Measurements from ENCODE around the gene ZNF221.

The ZNF221 gene

DNA sequence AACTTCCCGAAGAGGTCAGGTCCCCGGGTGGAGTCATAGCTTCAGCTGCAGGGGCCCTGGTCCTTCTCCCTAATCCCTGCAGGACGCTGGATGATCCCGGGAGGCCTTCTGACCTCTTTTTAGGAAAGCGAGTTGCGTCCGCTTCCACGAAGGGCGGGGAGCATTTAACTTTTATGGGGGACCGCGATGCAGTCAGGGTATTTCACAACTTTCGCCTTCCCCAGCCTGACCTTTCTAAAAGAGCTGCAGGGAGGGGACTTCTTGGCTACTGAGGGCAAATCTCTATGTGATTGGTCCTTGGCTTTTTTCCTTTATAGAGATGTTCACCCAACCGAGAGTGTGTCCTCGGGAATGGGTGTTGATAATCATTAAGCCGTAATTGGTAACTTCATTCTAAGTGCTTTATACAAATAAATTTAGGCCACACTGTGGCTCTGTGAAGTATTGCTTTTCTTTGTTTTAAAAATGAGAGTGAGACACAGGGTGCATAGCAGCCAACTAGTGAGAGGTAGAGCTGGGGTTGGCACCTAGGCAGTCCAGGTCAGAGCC, 52.5 kb downstream of the ZNF221 start:
- WGBS, 2 experiments (ENCODE audit: insufficient coverage in 2 of 2): 3 to 6% methylated on average over 4 to 9 of the region's 15 CpGs
- peaks cover 17% of the 10 kb centered on the region for H3K36me3 ChIP-seq (ENCODE audit: control insufficient read depth, insufficient read depth, low read length)
- no peak overlapping the region for H3K27ac ChIP-seq (ENCODE audit: low read depth, low read length, severe bottlenecking)

DNA sequence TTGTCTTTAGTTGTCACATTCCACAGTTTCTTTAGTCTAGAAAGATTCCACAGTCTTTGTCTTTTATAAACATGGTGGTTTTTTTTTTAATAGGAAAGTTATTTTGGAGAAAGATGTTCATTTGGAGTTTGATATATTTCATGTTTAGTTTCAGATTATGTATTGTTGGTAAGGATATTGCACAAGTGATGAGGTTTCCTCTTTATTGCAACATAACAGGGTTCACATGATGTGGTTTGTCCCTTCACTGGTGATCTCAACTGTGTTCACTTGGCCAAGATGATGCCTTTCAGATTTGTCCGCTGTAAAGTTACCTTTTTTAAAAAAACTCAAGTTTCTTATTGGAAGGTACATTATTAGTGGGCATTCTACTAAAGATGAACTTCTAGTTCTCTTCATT, 54.9 kb downstream of the ZNF221 start:
- Histone ChIP-seq H3K4me1 (ENCODE audit: control insufficient read depth, insufficient read depth, low read length, poor library complexity, severe bottlenecking) (peaks cover 2% of the 10 kb centered on the region), H3K4me3 (ENCODE audit: extremely low read depth, insufficient read depth, low read length, poor library complexity, severe bottlenecking) (no peak overlapping the region), H3K27ac (ENCODE audit: low read depth, low read length, severe bottlenecking) (no peak overlapping the region), H3K36me3 (ENCODE audit: control insufficient read depth, insufficient read depth, low read length) (peaks cover 41% of the 10 kb centered on the region), H3K9me3 (ENCODE audit: control insufficient read depth, low read length) (peaks cover 21% of the 10 kb centered on the region)
- WGBS, 2 experiments (ENCODE audit: insufficient coverage in 2 of 2): no CpG with 5 or more reads among the region's 1 CpG

More for the DNA sequence above, 52.5 kb downstream of the ZNF221 start:
- Histone ChIP-seq H3K4me1 (ENCODE audit: control insufficient read depth, insufficient read depth, low read length, poor library complexity, severe bottlenecking) (peaks cover 2% of the 10 kb centered on the region), H3K4me3 (ENCODE audit: extremely low read depth, insufficient read depth, low read length, poor library complexity, severe bottlenecking) (peak overlapping the region; percentile 80), H3K9me3 (ENCODE audit: control insufficient read depth, low read length) (no peaks in the 10 kb centered on the region)

DNA sequence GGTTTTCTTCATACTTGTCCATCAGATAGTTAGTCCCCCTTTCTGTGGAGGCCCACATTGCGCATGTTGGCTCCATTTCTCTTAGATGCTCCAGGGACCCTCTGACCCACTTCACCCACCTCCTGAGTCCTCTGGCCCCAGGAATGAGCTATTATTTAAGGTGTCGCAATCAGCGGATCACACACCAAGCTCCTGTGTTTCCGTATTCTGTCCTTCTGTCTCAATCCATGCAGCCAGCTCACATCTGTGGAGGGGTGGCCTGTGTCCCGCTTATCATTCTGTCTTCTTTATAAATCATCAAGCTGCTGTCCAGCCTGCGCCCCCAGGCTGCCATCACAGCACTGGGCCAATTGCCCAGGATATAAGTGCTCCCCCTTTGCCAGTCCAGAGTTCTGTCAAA, 56.4 kb downstream of the ZNF221 start:
- Histone ChIP-seq H3K27ac (ENCODE audit: low read depth, low read length, severe bottlenecking) (no peak overlapping the region), H3K4me1 (ENCODE audit: control insufficient read depth, insufficient read depth, low read length, poor library complexity, severe bottlenecking) (peaks cover 2% of the 10 kb centered on the region), H3K4me3 (ENCODE audit: extremely low read depth, insufficient read depth, low read length, poor library complexity, severe bottlenecking) (no peak overlapping the region), H3K36me3 (ENCODE audit: control insufficient read depth, insufficient read depth, low read length) (peaks cover 52% of the 10 kb centered on the region), H3K9me3 (ENCODE audit: control insufficient read depth, low read length) (peaks cover 32% of the 10 kb centered on the region)
- WGBS, 2 experiments (ENCODE audit: insufficient coverage in 2 of 2): 94 to 98% methylated on average over 5 to 6 of the region's 6 CpGs

DNA sequence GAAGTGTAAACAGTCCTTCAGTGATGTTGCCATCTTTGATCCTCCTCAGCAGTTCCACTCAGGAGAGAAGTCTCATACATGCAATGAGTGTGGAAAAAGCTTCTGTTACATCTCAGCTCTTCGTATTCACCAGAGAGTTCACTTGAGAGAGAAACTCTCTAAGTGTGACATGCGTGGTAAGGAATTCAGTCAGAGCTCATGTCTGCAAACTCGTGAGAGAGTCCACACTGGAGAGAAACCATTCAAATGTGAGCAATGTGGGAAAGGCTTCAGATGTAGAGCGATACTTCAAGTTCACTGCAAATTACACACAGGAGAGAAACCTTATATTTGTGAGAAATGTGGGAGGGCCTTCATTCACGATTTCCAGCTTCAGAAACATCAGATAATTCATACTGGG, 59.4 kb downstream of the ZNF221 start:
- Histone ChIP-seq H3K36me3 (ENCODE audit: control insufficient read depth, insufficient read depth, low read length) (peaks cover 52% of the 10 kb centered on the region), H3K27ac (ENCODE audit: low read depth, low read length, severe bottlenecking) (no peak overlapping the region), H3K4me3 (ENCODE audit: extremely low read depth, insufficient read depth, low read length, poor library complexity, severe bottlenecking) (no peak overlapping the region), H3K9me3 (ENCODE audit: control insufficient read depth, low read length) (peaks cover 36% of the 10 kb centered on the region), H3K4me1 (ENCODE audit: control insufficient read depth, insufficient read depth, low read length, poor library complexity, severe bottlenecking) (no peaks in the 10 kb centered on the region)
- 77 to 87% methylated on average over 3 of the region's 5 CpGs for WGBS, 2 experiments (ENCODE audit: insufficient coverage in 2 of 2)
